Measurements from ENCODE around the gene TPM4.

Gene TPM4

GRCh38 chr19:16125737-16126495 lies 49.6 kb downstream of the TPM4 start:
- Histone ChIP-seq H3K9me3 (ENCODE audit: insufficient read depth, low read depth, low read length) (no peaks in the 10 kb centered on the region), H3K36me3 (ENCODE audit: insufficient read depth, low read depth, low read length) (peaks cover 95% of the 10 kb centered on the region), H3K27me3 (ENCODE audit: insufficient read depth, low read length) (no peaks in the 10 kb centered on the region), H3K4me3 (ENCODE audit: low read length) (no peak overlapping the region), H3K27ac (ENCODE audit: low read length) (no peak overlapping the region), H3K9ac (ENCODE audit: low read depth, low read length) (no peak overlapping the region), H3K4me1 (ENCODE audit: insufficient read depth, low read length) (no peaks in the 10 kb centered on the region)

- Histone ChIP-seq H3K36me3 (ENCODE audit: insufficient read depth, low read depth, low read length) (peaks cover 95% of the 10 kb centered on the region), H3K9ac (ENCODE audit: low read depth, low read length) (no peak overlapping the region), H3K27ac (ENCODE audit: low read length) (no peak overlapping the region), H3K4me1 (ENCODE audit: insufficient read depth, low read length) (no peaks in the 10 kb centered on the region), H3K9me3 (ENCODE audit: insufficient read depth, low read depth, low read length) (no peaks in the 10 kb centered on the region), H3K27me3 (ENCODE audit: insufficient read depth, low read length) (no peaks in the 10 kb centered on the region), H3K4me3 (ENCODE audit: low read length) (no peak overlapping the region)
Observed at GRCh38 chr19:16127080-16127479, 50.8 kb downstream of the TPM4 start.

- Histone ChIP-seq H3K9ac (ENCODE audit: low read depth, low read length) (no peak overlapping the region), H3K27me3 (ENCODE audit: insufficient read depth, low read length) (no peaks in the 10 kb centered on the region), H3K27ac (ENCODE audit: low read length) (no peak overlapping the region), H3K4me1 (ENCODE audit: insufficient read depth, low read length) (no peaks in the 10 kb centered on the region), H3K9me3 (ENCODE audit: insufficient read depth, low read depth, low read length) (no peaks in the 10 kb centered on the region), H3K36me3 (ENCODE audit: insufficient read depth, low read depth, low read length) (peaks cover 95% of the 10 kb centered on the region), H3K4me3 (ENCODE audit: low read length) (no peak overlapping the region)
Observed at GRCh38 chr19:16127776-16128371, 51.6 kb downstream of the TPM4 start.

- Histone ChIP-seq H3K9me3 (ENCODE audit: insufficient read depth, low read depth, low read length) (no peaks in the 10 kb centered on the region), H3K4me3 (ENCODE audit: low read length) (no peak overlapping the region)
Observed at GRCh38 chr19:16131648-16132047, 55.4 kb downstream of the TPM4 start.

GRCh38 chr19:16133818-16134217 lies 57.5 kb downstream of the TPM4 start:
- Histone ChIP-seq H3K4me1 (ENCODE audit: insufficient read depth, low read length) (peaks cover 5% of the 10 kb centered on the region; the same call in 1 of the 2 replicates), H3K9ac (ENCODE audit: low read depth, low read length) (no peak overlapping the region), H3K4me3 (ENCODE audit: low read length) (no peak overlapping the region), H3K27me3 (ENCODE audit: insufficient read depth, low read length) (no peaks in the 10 kb centered on the region), H3K9me3 (ENCODE audit: insufficient read depth, low read depth, low read length) (no peaks in the 10 kb centered on the region), H3K36me3 (ENCODE audit: insufficient read depth, low read depth, low read length) (peaks cover 58% of the 10 kb centered on the region), H3K27ac (ENCODE audit: low read length) (no peak overlapping the region)

More at GRCh38 chr19:16131648-16132047, 55.4 kb downstream of the TPM4 start:
- H3K36me3 ChIP-seq (ENCODE audit: insufficient read depth, low read depth, low read length): peaks cover 80% of the 10 kb centered on the region
- no peaks in the 10 kb centered on the region for H3K27me3 ChIP-seq (ENCODE audit: insufficient read depth, low read length)
- H3K27ac ChIP-seq (ENCODE audit: low read length): no peak overlapping the region
- no peak overlapping the region for H3K9ac ChIP-seq (ENCODE audit: low read depth, low read length)
- H3K4me1 ChIP-seq (ENCODE audit: insufficient read depth, low read length): peaks cover 1% of the 10 kb centered on the region; the same call in 1 of the 2 replicates

GRCh38 chr19:16134510-16134909 lies 58.2 kb downstream of the TPM4 start:
- H3K36me3 ChIP-seq (ENCODE audit: insufficient read depth, low read depth, low read length): peaks cover 51% of the 10 kb centered on the region
- peaks cover 5% of the 10 kb centered on the region; the same call in 1 of the 2 replicates for H3K4me1 ChIP-seq (ENCODE audit: insufficient read depth, low read length)
- no peaks in the 10 kb centered on the region for H3K9me3 ChIP-seq (ENCODE audit: insufficient read depth, low read depth, low read length)
- H3K4me3 ChIP-seq (ENCODE audit: low read length): no peak overlapping the region
- no peak overlapping the region for H3K9ac ChIP-seq (ENCODE audit: low read depth, low read length)
- H3K27ac ChIP-seq (ENCODE audit: low read length): no peak overlapping the region
- no peaks in the 10 kb centered on the region for H3K27me3 ChIP-seq (ENCODE audit: insufficient read depth, low read length)

GRCh38 chr19:16135430-16136127 lies 59.3 kb downstream of the TPM4 start:
- H3K27me3 ChIP-seq (ENCODE audit: insufficient read depth, low read length): no peaks in the 10 kb centered on the region
- H3K4me1 ChIP-seq (ENCODE audit: insufficient read depth, low read length): peaks cover 5% of the 10 kb centered on the region; the same call in 1 of the 2 replicates
- H3K27ac ChIP-seq (ENCODE audit: low read length): no peak overlapping the region
- peaks cover 41% of the 10 kb centered on the region for H3K36me3 ChIP-seq (ENCODE audit: insufficient read depth, low read depth, low read length)
- H3K9me3 ChIP-seq (ENCODE audit: insufficient read depth, low read depth, low read length): no peaks in the 10 kb centered on the region
- no peak overlapping the region for H3K4me3 ChIP-seq (ENCODE audit: low read length)
- no peak overlapping the region for H3K9ac ChIP-seq (ENCODE audit: low read depth, low read length)

- no peaks in the 10 kb centered on the region for H3K9me3 ChIP-seq (ENCODE audit: insufficient read depth, low read depth, low read length)
- peaks cover 5% of the 10 kb centered on the region; the same call in 1 of the 2 replicates for H3K4me1 ChIP-seq (ENCODE audit: insufficient read depth, low read length)
- peaks cover 32% of the 10 kb centered on the region for H3K36me3 ChIP-seq (ENCODE audit: insufficient read depth, low read depth, low read length)
- H3K27me3 ChIP-seq (ENCODE audit: insufficient read depth, low read length): no peaks in the 10 kb centered on the region
- H3K9ac ChIP-seq (ENCODE audit: low read depth, low read length): no peak overlapping the region
- H3K27ac ChIP-seq (ENCODE audit: low read length): no peak overlapping the region
- H3K4me3 ChIP-seq (ENCODE audit: low read length): no peak overlapping the region
Observed at GRCh38 chr19:16136185-16136999, 60.1 kb downstream of the TPM4 start.

GRCh38 chr19:16139752-16140151 lies 63.5 kb downstream of the TPM4 start:
- H3K9ac ChIP-seq (ENCODE audit: low read depth, low read length): no peak overlapping the region
- H3K27ac ChIP-seq (ENCODE audit: low read length): no peak overlapping the region
- H3K9me3 ChIP-seq (ENCODE audit: insufficient read depth, low read depth, low read length): no peaks in the 10 kb centered on the region
- peaks cover 9% of the 10 kb centered on the region; the same call in 1 of the 2 replicates for H3K4me1 ChIP-seq (ENCODE audit: insufficient read depth, low read length)
- H3K4me3 ChIP-seq (ENCODE audit: low read length): no peak overlapping the region
- no peaks in the 10 kb centered on the region for H3K27me3 ChIP-seq (ENCODE audit: insufficient read depth, low read length)
- no peaks in the 10 kb centered on the region for H3K36me3 ChIP-seq (ENCODE audit: insufficient read depth, low read depth, low read length)

GRCh38 chr19:16141043-16141442 lies 64.7 kb downstream of the TPM4 start:
- Histone ChIP-seq H3K4me1 (ENCODE audit: insufficient read depth, low read length) (peaks cover 9% of the 10 kb centered on the region; the same call in 1 of the 2 replicates), H3K9ac (ENCODE audit: low read depth, low read length) (no peak overlapping the region)

GRCh38 chr19:16142032-16142580 lies 65.8 kb downstream of the TPM4 start:
- H3K4me1 ChIP-seq (ENCODE audit: insufficient read depth, low read length): peaks cover 5% of the 10 kb centered on the region; the same call in 1 of the 2 replicates
- no peaks in the 10 kb centered on the region for H3K27me3 ChIP-seq (ENCODE audit: insufficient read depth, low read length)
- H3K9me3 ChIP-seq (ENCODE audit: insufficient read depth, low read depth, low read length): no peaks in the 10 kb centered on the region
- H3K36me3 ChIP-seq (ENCODE audit: insufficient read depth, low read depth, low read length): no peaks in the 10 kb centered on the region
- H3K4me3 ChIP-seq (ENCODE audit: low read length): no peak overlapping the region
- H3K9ac ChIP-seq (ENCODE audit: low read depth, low read length): no peak overlapping the region
- H3K27ac ChIP-seq (ENCODE audit: low read length): no peak overlapping the region

More at GRCh38 chr19:16141043-16141442, 64.7 kb downstream of the TPM4 start:
- H3K27ac ChIP-seq (ENCODE audit: low read length): no peak overlapping the region
- no peak overlapping the region for H3K4me3 ChIP-seq (ENCODE audit: low read length)
- no peaks in the 10 kb centered on the region for H3K9me3 ChIP-seq (ENCODE audit: insufficient read depth, low read depth, low read length)
- H3K27me3 ChIP-seq (ENCODE audit: insufficient read depth, low read length): no peaks in the 10 kb centered on the region
- no peaks in the 10 kb centered on the region for H3K36me3 ChIP-seq (ENCODE audit: insufficient read depth, low read depth, low read length)

All from iPS-20b (cell line).